Neural progenitor cell (in vitro differentiated cells): Measurements from ENCODE around the gene RAPGEF5. TPM values are rescaled to one million over a fixed set of nuclear protein-coding genes. Genes with fewer than 3 reads are reported as not detected.

Experiments
- DNase-seq: peaks from one replicate; pipeline ENCODE4 v3.0.0-alpha.2; 2016; ENCODE audit warnings: low spot score
- H2AFZ ChIP-seq: fragments of 200-600 bp; sonication (generic); replicated peaks from 2 replicates; pipeline ENCODE4 v1.6.1; 2016; ENCODE audit warnings: antibody characterized with exemption
- H3F3A ChIP-seq: fragments of 200-600 bp; sonication (generic); 2 replicates; pipeline ENCODE4 v1.6.1; 2016; ENCODE audit warnings: antibody characterized with exemption, low read depth
- H3K27ac ChIP-seq: fragments of 200-600 bp; sonication (generic); 2 replicates; pipeline ENCODE4 v1.5.1; 2016; ENCODE audit warnings: mild to moderate bottlenecking
- H3K27me3 ChIP-seq: fragments of 200-600 bp; sonication (generic); 2 replicates; pipeline ENCODE4 v1.6.1; 2016; ENCODE audit warnings: mild to moderate bottlenecking, moderate library complexity
- H3K36me3 ChIP-seq: fragments of 200-600 bp; sonication (generic); 2 replicates; pipeline ENCODE4 v1.5.1; 2016
- H3K4me1 ChIP-seq: fragments of 200-600 bp; sonication (generic); 2 replicates; pipeline ENCODE4 v1.6.1; 2016; ENCODE audit warnings: mixed run types
- H3K4me2 ChIP-seq: fragments of 200-600 bp; sonication (generic); 2 replicates; pipeline ENCODE4 v1.6.1; 2016
- H3K4me3 ChIP-seq: fragments of 200-600 bp; sonication (generic); 2 replicates; pipeline ENCODE4 v1.5.1; 2016
- H3K79me2 ChIP-seq: fragments of 200-600 bp; sonication (generic); 2 replicates; pipeline ENCODE4 v1.6.1; 2016; ENCODE audit warnings: low read depth
- H3K9ac ChIP-seq: fragments of 200-600 bp; sonication (generic); 2 replicates; pipeline ENCODE4 v1.6.1; 2016
- H3K9me3 ChIP-seq: fragments of 200-600 bp; sonication (generic); 2 replicates; pipeline ENCODE4 v1.5.1; 2016; ENCODE audit warnings: low read depth
- H4K20me1 ChIP-seq: fragments of 200-600 bp; sonication (generic); 2 replicates; pipeline ENCODE4 v1.6.1; 2016; ENCODE audit warnings: low read depth
- H3K27ac Mint-ChIP-seq: 3 replicates; pipeline ENCODE4 v1.8.0; 2021; ENCODE audit warnings: mixed read lengths
- H3K27me3 Mint-ChIP-seq: 2 replicates; pipeline ENCODE4 v1.8.0; 2022; ENCODE audit warnings: low read depth, mild to moderate bottlenecking, inconsistent platforms, moderate library complexity, mixed read lengths; ENCODE audit not compliant: insufficient read depth
- H3K36me3 Mint-ChIP-seq: 3 replicates; pipeline ENCODE4 v1.8.0; 2021; ENCODE audit warnings: mixed read lengths
- H3K4me1 Mint-ChIP-seq: 3 replicates; pipeline ENCODE4 v1.8.0; 2021; ENCODE audit warnings: mixed read lengths
- H3K4me3 Mint-ChIP-seq: 3 replicates; pipeline ENCODE4 v1.8.0; 2021; ENCODE audit warnings: mild to moderate bottlenecking, moderate library complexity, mixed read lengths
- H3K9me3 Mint-ChIP-seq: 3 replicates; pipeline ENCODE4 v1.8.0; 2020; ENCODE audit warnings: mixed read lengths
- EZH2 ChIP-seq: fragments of 200-600 bp; sonication (generic); IDR thresholded peaks from 2 replicates; pipeline ENCODE4 v1.6.1; 2017; ENCODE audit warnings: antibody characterized with exemption, mild to moderate bottlenecking, moderate library complexity
- EZH2phosphoT487 ChIP-seq: fragments of 200-600 bp; sonication (generic); IDR thresholded peaks from 2 replicates; pipeline ENCODE4 v1.6.1; 2017; ENCODE audit warnings: antibody characterized with exemption
- total RNA-seq: library from RNA; depleted of rRNA; stranded (reverse); fragments of >200 nt; gene quantifications from 2 replicates; pipeline ENCODE4 v1.2.3, GENCODE V29; 2015; ENCODE audit warnings: low replicate concordance
- TF ChIP-seq, protein P1 (sequence below): fragments of 200-600 bp; sonication (generic); IDR thresholded peaks from 2 replicates; pipeline ENCODE4 v1.5.1; 2017; ENCODE audit warnings: antibody characterized with exemption, mild to moderate bottlenecking

The RAPGEF5 gene
- total RNA-seq, 1 donor from 2014 or later: 5.7 TPM

DNA sequence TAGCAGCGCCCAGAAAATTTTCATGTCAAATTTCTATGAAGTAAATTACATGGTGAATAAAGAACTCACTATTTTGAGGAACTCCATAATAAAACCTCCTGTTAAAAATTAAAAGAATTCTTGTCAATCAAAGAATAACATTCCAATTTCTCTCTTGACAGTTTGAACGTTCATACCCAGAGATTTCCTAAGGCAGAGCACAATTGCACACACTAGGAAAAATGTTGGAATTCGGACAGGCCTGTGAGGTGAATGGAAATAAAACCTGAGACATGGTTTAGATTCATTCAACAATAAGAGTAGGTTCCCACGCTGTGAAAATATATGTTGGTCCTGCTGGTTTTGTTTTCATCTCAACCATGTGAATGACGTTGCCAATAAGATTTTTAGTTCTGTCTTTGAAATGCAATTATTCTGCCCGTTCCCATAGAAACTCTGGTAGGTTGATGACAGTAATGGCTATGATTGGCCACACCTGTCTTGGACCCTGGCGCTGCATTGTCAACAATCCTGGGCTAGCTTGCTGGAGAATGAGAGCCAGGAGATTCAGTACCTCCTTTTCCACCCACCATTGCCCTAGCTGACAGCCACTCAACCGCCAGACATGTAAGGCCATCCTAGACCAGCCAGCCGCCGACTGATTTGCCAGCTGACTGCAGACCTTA lies 43.3 kb upstream of the RAPGEF5 start:
- Histone ChIP-seq H3K4me2 (no peak overlapping the region), H3K79me2 (no peaks in the 10 kb centered on the region)
- no peak overlapping the region for H3K4me3 Mint-ChIP-seq

GRCh38 chr7:22399546-22399945 lies 42.6 kb upstream of the RAPGEF5 start:
- H3K79me2 ChIP-seq: no peaks in the 10 kb centered on the region
- peaks cover 4% of the 10 kb centered on the region for H3K4me1 ChIP-seq
- no peak for DNase-seq
- H3K36me3 Mint-ChIP-seq: no peaks in the 10 kb centered on the region
- no peak overlapping the region for H3K4me3 Mint-ChIP-seq
- no peaks in the 10 kb centered on the region for H3K27me3 Mint-ChIP-seq
- H4K20me1 ChIP-seq: no peaks in the 10 kb centered on the region
- H3K4me1 Mint-ChIP-seq: no peaks in the 10 kb centered on the region
- H3K4me2 ChIP-seq: no peak overlapping the region
- no peak overlapping the region for H3K27ac ChIP-seq
- H3K36me3 ChIP-seq: no peaks in the 10 kb centered on the region
- H3K9me3 Mint-ChIP-seq: no peaks in the 10 kb centered on the region
- H2AFZ ChIP-seq: no peak overlapping the region
- H3F3A ChIP-seq: no peaks in the 10 kb centered on the region
- H3K4me3 ChIP-seq: no peak overlapping the region
- H3K27me3 ChIP-seq: no peaks in the 10 kb centered on the region
- no peak overlapping the region for H3K27ac Mint-ChIP-seq
- no peaks in the 10 kb centered on the region for H3K9me3 ChIP-seq
- no peak overlapping the region for H3K9ac ChIP-seq
- TF ChIP-seq, protein P1, sequence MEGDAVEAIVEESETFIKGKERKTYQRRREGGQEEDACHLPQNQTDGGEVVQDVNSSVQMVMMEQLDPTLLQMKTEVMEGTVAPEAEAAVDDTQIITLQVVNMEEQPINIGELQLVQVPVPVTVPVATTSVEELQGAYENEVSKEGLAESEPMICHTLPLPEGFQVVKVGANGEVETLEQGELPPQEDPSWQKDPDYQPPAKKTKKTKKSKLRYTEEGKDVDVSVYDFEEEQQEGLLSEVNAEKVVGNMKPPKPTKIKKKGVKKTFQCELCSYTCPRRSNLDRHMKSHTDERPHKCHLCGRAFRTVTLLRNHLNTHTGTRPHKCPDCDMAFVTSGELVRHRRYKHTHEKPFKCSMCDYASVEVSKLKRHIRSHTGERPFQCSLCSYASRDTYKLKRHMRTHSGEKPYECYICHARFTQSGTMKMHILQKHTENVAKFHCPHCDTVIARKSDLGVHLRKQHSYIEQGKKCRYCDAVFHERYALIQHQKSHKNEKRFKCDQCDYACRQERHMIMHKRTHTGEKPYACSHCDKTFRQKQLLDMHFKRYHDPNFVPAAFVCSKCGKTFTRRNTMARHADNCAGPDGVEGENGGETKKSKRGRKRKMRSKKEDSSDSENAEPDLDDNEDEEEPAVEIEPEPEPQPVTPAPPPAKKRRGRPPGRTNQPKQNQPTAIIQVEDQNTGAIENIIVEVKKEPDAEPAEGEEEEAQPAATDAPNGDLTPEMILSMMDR: no peak
- TF ChIP-seq EZH2: no peak
- no peak for TF ChIP-seq EZH2phosphoT487

More for the DNA sequence above, 43.3 kb upstream of the RAPGEF5 start:
- Mint-ChIP-seq H3K27me3 (no peaks in the 10 kb centered on the region), H3K36me3 (no peaks in the 10 kb centered on the region), H3K27ac (no peak overlapping the region), H3K9me3 (no peaks in the 10 kb centered on the region), H3K4me1 (no peaks in the 10 kb centered on the region)
- Histone ChIP-seq H3K27ac (no peak overlapping the region), H4K20me1 (no peaks in the 10 kb centered on the region), H3K9ac (no peak overlapping the region), H3K4me3 (no peak overlapping the region), H3F3A (no peaks in the 10 kb centered on the region), H2AFZ (no peak overlapping the region), H3K4me1 (peaks cover 4% of the 10 kb centered on the region), H3K9me3 (no peaks in the 10 kb centered on the region), H3K36me3 (no peaks in the 10 kb centered on the region), H3K27me3 (no peaks in the 10 kb centered on the region)
- DNase-seq: no peak
- TF ChIP-seq EZH2 (no peak), EZH2phosphoT487 (no peak)
- TF ChIP-seq, protein P1: no peak

DNA sequence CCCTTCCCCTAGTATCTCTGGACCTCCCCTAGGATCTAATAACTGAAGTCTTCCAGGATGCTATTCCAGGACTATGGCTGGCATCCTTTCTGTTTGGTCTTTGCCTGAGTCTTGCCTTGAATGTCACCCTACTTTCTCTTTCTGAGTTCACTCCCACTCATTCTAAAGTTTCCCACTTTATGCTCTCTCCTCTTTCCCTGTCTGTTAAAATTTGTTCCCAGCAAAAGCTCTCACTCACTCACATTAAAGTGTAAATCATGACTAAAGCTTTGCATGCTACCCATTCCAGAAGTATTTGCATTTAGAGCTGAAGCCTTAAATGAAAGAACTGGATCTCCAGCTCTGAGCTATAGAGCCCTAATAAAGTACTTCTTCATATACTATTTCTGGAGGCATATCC lies 42.1 kb upstream of the RAPGEF5 start:
- Mint-ChIP-seq H3K4me3 (no peak overlapping the region), H3K27me3 (no peaks in the 10 kb centered on the region), H3K4me1 (no peaks in the 10 kb centered on the region), H3K36me3 (no peaks in the 10 kb centered on the region), H3K9me3 (no peaks in the 10 kb centered on the region), H3K27ac (no peak overlapping the region)
- Histone ChIP-seq H3K27me3 (no peaks in the 10 kb centered on the region), H3K79me2 (no peaks in the 10 kb centered on the region), H4K20me1 (no peaks in the 10 kb centered on the region), H3K4me2 (no peak overlapping the region), H3K27ac (no peak overlapping the region), H3F3A (no peaks in the 10 kb centered on the region), H3K9me3 (no peaks in the 10 kb centered on the region), H3K4me1 (peaks cover 4% of the 10 kb centered on the region), H3K9ac (no peak overlapping the region), H3K4me3 (no peak overlapping the region), H3K36me3 (no peaks in the 10 kb centered on the region), H2AFZ (no peak overlapping the region)
- TF ChIP-seq EZH2 (no peak), EZH2phosphoT487 (no peak)
- TF ChIP-seq, protein P1: no peak
- no peak for DNase-seq
